Measurements from ENCODE around the gene KIR3DL1.
"Not testable (repeated sequence)": the region's sequence is repeated elsewhere in the genome, so short reads cannot be mapped to it uniquely, and the experiment has no call there.

DNA sequence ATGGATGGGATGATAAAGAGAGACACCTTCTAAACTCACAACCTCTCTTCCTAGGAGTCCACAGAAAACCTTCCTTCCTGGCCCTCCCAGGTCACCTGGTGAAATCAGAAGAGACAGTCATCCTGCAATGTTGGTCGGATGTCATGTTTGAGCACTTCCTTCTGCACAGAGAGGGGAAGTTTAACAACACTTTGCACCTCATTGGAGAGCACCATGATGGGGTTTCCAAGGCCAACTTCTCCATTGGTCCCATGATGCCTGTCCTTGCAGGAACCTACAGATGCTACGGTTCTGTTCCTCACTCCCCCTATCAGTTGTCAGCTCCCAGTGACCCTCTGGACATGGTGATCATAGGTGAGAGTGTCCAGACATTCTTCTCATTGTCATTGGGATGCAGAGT is 21.3 kb downstream of the KIR3DL1 start:
- TF ChIP-seq, protein P1, sequence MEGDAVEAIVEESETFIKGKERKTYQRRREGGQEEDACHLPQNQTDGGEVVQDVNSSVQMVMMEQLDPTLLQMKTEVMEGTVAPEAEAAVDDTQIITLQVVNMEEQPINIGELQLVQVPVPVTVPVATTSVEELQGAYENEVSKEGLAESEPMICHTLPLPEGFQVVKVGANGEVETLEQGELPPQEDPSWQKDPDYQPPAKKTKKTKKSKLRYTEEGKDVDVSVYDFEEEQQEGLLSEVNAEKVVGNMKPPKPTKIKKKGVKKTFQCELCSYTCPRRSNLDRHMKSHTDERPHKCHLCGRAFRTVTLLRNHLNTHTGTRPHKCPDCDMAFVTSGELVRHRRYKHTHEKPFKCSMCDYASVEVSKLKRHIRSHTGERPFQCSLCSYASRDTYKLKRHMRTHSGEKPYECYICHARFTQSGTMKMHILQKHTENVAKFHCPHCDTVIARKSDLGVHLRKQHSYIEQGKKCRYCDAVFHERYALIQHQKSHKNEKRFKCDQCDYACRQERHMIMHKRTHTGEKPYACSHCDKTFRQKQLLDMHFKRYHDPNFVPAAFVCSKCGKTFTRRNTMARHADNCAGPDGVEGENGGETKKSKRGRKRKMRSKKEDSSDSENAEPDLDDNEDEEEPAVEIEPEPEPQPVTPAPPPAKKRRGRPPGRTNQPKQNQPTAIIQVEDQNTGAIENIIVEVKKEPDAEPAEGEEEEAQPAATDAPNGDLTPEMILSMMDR (IDR thresholded peaks at IDR 0.05; ENCODE audit: insufficient read depth, low read length, poor library complexity, severe bottlenecking), result not testable (repeated sequence)
- not testable (repeated sequence) for TF ChIP-seq EZH2phosphoT487 (conservative IDR thresholded peaks at IDR 0.05; ENCODE audit: low read length)
